ENCODE results near the gene PNPO. TPM values are rescaled to one million over a fixed set of nuclear protein-coding genes. Genes with fewer than 3 reads are reported as not detected.

PNPO gene
- 10 to 100 TPM; 18.4 to 30.1 TPM for total RNA-seq

DNA sequence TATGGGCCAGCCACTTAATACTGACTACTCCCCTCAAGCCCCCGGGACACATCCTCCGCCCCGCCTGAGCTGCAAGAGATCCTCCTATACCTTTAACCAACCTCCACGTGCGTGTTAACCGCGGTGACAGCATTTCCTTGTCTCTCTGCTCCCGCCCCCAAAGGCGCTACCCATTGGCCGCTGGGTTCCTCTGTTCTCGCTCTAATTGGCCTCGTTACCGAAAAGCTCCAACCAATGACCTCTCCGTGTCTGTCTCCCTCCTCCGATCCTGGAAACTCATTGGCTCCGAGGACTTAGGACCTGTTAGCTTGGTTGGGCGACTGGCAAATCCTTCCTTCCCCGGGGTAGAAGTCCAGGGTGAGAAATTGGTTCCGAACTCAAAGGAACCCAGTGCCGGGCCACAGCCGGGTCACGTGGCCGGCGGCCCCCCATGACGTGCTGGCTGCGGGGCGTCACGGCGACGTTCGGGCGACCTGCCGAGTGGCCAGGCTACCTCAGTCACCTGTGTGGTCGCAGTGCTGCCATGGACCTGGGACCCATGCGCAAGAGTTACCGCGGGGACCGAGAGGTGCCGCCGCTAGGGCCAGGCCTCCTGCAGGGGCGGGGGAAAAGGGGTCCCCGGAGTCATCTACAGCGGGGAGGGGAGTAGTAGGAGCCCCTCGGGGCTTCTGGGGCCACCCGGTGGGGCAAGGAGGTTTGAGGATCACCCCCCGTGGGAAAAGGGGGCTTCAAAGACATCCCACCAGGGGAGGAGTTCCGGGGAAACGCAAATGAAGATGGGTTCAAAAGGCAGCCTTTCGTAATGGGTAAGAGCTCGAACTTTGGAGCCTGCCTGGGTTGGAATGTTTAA is at the start of gene PNPO:
PNPO (plus strand) TSS at position 326 of the 850 bp plus-strand sequence; CDS start at position 431, 105 bp downstream.
- H3K4me1 Mint-ChIP-seq (ENCODE audit: low read depth) = peaks cover 84% of the 10 kb centered on the region

DNA sequence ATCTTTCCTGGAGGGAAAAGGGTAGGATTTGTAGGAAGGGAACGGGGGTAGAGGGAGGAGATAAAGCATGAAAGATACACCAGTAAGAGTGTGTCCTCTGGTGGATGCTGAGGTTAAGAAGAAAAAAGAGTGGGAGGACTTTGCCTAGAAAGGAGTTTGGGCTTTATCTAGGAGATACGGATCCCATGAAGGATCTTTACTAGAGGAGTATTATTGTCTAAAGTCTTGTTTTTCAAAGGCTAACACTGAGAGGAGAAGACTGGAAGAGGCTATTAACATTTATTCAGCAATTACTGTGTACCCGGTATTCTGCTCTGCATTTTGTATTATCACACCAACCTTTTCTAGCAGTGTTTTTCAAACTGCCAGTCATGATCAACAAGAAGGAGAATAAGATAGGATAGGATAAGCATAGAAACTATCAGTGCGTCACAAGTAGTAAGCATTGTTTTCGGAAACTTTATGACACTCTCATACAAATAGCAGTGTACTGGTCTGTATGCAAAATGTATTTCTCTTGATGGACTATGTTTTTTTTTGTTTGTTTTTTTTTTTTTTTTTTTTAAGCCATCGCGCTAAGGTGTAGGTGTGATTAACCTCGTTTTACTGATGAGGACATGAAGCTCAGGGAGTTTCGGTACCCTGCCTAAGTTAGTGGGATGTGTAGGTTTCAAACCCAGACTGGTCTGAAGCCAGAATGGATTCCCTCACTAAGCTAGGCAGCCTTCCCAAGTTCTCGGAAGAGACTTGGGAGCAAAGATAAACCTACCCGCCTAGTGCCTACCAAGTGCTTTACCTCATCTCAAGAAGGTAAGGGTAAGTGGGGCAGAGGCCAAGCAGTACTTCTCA is 46.6 kb upstream of the PNPO start:
- peak overlapping the region; percentile 99 for H3K27ac Mint-ChIP-seq

More for the DNA sequence above, at the start of gene PNPO:
- Mint-ChIP-seq H3K27me3 (ENCODE audit: low read depth) (no peaks in the 10 kb centered on the region), H3K36me3 (ENCODE audit: insufficient read depth in 2 of 2) (peaks cover 3 to 5% of the 10 kb centered on the region in 2 donors), H3K4me3 (peak within 1 kb of the TSS; percentile 91 to 95), H3K9me3 (peaks cover 2 to 4% of the 10 kb centered on the region in 2 donors), H3K27ac (peak within 1 kb of the TSS; percentile 86)
- peak; percentile 93 to 96 for DNase-seq
- peak; percentile 96 for ATAC-seq (replicated peaks in 1 of 2)

DNA sequence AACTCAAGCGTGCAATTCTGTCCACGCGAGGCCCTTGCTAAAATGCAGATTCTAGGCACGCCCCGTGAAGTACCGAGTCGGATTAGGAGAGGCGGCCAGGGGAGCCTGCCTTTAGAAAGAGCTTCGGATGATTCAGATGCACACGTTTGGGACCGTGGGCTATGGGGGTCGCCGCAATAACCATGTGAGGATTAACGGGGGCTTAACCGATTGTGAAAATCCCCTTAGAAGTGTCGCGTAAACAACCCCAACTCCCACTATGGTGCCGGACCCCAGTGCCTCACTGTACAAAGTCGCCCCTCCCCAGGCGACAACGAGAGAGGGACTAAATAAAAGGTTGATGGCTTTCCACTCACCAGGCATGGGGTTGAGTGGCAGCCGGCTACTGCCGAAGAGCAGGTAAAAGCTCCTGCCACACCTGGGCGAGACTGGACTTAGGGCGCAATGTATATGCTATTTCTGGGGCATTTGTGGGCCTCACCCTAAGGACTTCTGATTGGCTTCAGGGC is 46.0 kb upstream of the PNPO start:
- peaks cover 47% of the 10 kb centered on the region for H3K4me1 Mint-ChIP-seq (ENCODE audit: low read depth)
- peak; percentile 40 to 45 for DNase-seq
- H3K27me3 Mint-ChIP-seq (ENCODE audit: low read depth) = no peaks in the 10 kb centered on the region
- no peaks in the 10 kb centered on the region for H3K9me3 Mint-ChIP-seq
- peak overlapping the region; percentile 92 to 97 for H3K4me3 Mint-ChIP-seq
- H3K36me3 Mint-ChIP-seq (ENCODE audit: insufficient read depth in 2 of 2) = peaks cover 3% of the 10 kb centered on the region in 2 donors
- peak overlapping the region; percentile 99 for H3K27ac Mint-ChIP-seq
- ATAC-seq (replicated peaks in 1 of 2) = no peak

More for the DNA sequence above, 46.6 kb upstream of the PNPO start:
- Mint-ChIP-seq H3K4me1 (ENCODE audit: low read depth) (peaks cover 41% of the 10 kb centered on the region), H3K9me3 (no peaks in the 10 kb centered on the region), H3K27me3 (ENCODE audit: low read depth) (no peaks in the 10 kb centered on the region), H3K36me3 (ENCODE audit: insufficient read depth in 2 of 2) (peaks cover 3% of the 10 kb centered on the region in 2 donors), H3K4me3 (peak overlapping the region; percentile 92 to 97)
- no peak for ATAC-seq (replicated peaks in 1 of 2)
- no peak for DNase-seq

DNA sequence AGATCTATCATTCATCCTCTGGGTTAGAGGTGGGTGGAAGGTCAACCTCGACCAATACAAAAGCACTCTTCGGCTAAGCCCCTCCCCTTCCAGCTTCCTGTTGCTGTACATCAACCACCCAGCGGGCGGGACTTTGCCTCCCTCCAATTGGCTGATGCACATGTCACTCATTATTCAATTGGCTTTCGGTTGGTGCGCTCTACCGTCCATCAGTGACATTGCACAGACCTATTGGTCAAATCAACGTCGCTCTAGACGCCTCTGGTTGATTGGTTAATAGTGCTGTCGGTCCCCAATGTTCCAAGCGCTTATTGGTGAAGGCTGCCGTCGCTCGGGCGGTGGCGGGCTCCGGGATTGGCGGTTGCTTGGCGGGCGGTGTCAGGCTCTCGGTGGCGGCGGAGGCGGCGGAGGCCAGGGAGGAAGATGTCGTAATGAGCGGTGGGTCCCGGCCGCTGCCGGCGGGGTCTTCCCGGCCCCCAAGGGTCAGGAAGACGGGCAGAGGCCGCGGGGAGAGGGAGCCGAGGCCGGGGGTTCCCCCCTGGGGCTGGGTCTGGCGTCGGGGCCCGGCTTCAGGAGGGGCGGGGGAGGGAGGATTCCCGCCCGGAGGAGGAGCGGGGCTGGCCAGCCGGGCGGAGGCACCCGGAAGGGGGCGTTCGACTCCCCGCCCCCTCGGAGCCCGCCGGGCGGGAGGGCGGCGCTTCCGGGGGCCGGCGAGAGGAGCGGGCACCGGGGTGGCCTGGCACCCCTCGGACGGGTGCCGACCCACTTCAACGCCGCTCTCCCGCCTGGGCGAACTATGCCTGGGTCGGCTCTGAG is 45.3 kb upstream of the PNPO start, which contains the start of gene SP2:
SP2 (plus strand) TSS at position 381 of the 816 bp plus-strand sequence; CDS start at position 432, 51 bp downstream.
- Mint-ChIP-seq H3K9me3 (no peaks in the 10 kb centered on the region), H3K27me3 (ENCODE audit: low read depth) (no peaks in the 10 kb centered on the region), H3K4me3 (peak within 1 kb of the TSS; percentile 97), H3K36me3 (ENCODE audit: insufficient read depth in 2 of 2) (peaks cover 3% of the 10 kb centered on the region in 2 donors), H3K4me1 (ENCODE audit: low read depth) (peaks cover 47% of the 10 kb centered on the region), H3K27ac (peak within 1 kb of the TSS; percentile 99)
- ATAC-seq (replicated peaks in 1 of 2) (peak; percentile 91 to 92), DNase-seq (peak; percentile 100)

DNA sequence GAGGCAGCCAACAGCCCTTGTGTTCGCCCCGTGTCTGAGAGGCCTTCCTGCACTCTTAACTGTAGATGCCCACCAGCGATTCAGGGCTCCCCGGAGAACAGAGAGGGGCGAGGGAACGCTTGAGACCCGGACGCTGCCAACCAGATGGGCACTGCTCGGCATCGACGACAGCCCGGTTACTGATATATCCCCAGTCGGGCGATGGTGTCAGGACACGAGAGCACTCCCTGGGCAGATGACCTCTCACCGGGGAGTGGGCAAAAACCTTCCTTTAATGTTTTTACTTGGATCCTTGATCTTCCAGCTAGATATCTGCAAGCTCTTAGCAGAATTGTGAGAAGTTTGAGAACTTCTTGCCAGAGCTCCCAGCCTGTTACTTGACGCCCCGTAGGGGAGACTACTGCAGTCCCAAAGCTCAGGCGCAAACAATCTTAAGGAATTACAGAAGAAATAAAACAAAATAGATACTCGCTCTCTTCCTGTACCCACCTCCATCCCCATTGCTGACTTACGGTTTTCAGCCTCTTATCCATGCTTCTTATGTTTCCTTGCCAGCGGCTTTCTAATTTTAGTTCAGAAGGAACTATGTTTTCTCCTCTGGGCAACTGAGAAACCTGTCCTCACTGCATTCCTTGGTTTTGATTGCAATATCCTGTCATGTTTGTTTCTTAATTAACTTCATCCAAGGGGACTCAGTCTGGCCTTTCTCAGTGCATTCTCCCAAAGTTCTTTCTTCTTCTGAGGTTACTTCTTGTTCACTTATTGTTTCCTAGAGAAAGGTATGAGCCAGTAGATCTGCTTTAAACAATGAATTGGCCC is 44.5 kb upstream of the PNPO start:
- no peak for ATAC-seq (replicated peaks in 1 of 2)
- peaks cover 52% of the 10 kb centered on the region for H3K4me1 Mint-ChIP-seq (ENCODE audit: low read depth)

DNA sequence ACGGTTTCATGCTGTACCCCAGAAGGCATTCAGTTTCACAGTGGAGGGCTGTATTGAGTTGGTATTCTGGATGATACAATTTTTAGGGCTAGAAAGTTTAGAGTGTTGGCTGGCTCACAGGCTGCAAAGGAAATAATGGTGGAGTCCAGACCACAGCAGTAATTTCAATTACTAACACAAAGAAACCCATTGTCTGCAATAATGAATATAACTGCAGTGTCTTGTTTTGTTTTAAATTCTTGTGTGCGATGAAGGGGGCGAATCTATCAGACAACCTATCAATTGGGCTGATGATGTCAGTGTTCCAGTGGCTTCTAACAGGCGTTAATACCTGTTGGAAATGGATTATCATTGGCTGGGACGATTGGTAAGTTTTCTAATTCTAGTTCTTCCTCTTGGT is 43.8 kb upstream of the PNPO start:
- no peaks in the 10 kb centered on the region for H3K9me3 Mint-ChIP-seq
- ATAC-seq (replicated peaks in 1 of 2) = no peak
- H3K27ac Mint-ChIP-seq = peak overlapping the region; percentile 94
- no peak for DNase-seq
- no peaks in the 10 kb centered on the region for H3K27me3 Mint-ChIP-seq (ENCODE audit: low read depth)
- H3K36me3 Mint-ChIP-seq (ENCODE audit: insufficient read depth in 2 of 2) = peaks cover 3% of the 10 kb centered on the region in 2 donors
- peak overlapping the region; percentile 97 for H3K4me3 Mint-ChIP-seq
- H3K4me1 Mint-ChIP-seq (ENCODE audit: low read depth) = peaks cover 58% of the 10 kb centered on the region

More for the DNA sequence above, 44.5 kb upstream of the PNPO start:
- peak overlapping the region; percentile 94 for H3K27ac Mint-ChIP-seq
- H3K9me3 Mint-ChIP-seq = no peaks in the 10 kb centered on the region
- no peak for DNase-seq
- peaks cover 3% of the 10 kb centered on the region in 2 donors for H3K36me3 Mint-ChIP-seq (ENCODE audit: insufficient read depth in 2 of 2)
- peak overlapping the region; percentile 97 for H3K4me3 Mint-ChIP-seq
- H3K27me3 Mint-ChIP-seq (ENCODE audit: low read depth) = no peaks in the 10 kb centered on the region

DNA sequence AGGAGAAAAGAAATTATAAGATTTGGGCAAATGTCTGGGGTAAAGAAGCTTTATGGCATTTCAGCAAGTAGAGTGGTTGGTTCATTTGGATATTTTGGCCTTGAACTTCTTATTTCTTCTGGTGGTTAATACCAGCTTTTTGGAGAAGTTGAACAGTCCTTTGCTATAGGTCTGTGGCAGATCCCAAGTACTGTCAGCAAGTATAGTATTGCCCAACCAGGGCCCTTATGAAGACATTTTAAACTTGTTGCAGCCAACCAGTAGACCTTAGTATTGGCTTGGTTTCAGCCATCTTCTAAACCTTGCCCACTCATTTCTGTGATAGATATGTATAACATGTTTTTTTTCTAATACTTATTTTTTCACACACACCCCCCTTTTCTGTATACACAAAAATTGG is 43.1 kb upstream of the PNPO start:
- no peaks in the 10 kb centered on the region for H3K9me3 Mint-ChIP-seq
- ATAC-seq (replicated peaks in 1 of 2) = no peak
- H3K4me1 Mint-ChIP-seq (ENCODE audit: low read depth) = peaks cover 58% of the 10 kb centered on the region
- no peaks in the 10 kb centered on the region for H3K27me3 Mint-ChIP-seq (ENCODE audit: low read depth)
- H3K4me3 Mint-ChIP-seq = peak overlapping the region in 1 of 2 donors; percentile 23
- H3K27ac Mint-ChIP-seq = no peak overlapping the region
- no peak for DNase-seq
- H3K36me3 Mint-ChIP-seq (ENCODE audit: insufficient read depth in 2 of 2) = peaks cover 3% of the 10 kb centered on the region in 2 donors

DNA sequence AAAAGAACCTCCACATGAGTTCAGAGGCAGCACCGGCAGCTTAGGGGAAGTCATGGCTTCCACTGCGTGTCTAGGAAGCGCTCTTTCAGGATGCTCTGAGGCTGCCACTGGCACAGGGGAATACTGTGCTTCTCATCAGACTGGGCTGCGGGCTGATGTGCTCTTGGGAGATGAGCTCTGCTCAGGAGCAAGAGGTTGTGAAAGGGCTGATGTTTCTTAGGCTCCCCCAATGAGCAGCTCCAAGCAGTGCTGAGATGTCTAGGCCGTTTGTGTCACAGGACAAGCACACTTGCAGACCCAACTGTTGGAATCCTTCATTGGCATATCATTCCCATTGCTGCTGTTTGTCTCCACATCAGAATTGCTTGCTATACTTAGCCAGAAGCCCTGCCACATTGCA is 41.7 kb upstream of the PNPO start:
- Mint-ChIP-seq H3K36me3 (ENCODE audit: insufficient read depth in 2 of 2) (peaks cover 3% of the 10 kb centered on the region in 2 donors), H3K4me3 (no peak overlapping the region), H3K27ac (no peak overlapping the region), H3K27me3 (ENCODE audit: low read depth) (no peaks in the 10 kb centered on the region), H3K9me3 (no peaks in the 10 kb centered on the region), H3K4me1 (ENCODE audit: low read depth) (peaks cover 52% of the 10 kb centered on the region)
- no peak for ATAC-seq (replicated peaks in 1 of 2)
- DNase-seq = no peak

DNA sequence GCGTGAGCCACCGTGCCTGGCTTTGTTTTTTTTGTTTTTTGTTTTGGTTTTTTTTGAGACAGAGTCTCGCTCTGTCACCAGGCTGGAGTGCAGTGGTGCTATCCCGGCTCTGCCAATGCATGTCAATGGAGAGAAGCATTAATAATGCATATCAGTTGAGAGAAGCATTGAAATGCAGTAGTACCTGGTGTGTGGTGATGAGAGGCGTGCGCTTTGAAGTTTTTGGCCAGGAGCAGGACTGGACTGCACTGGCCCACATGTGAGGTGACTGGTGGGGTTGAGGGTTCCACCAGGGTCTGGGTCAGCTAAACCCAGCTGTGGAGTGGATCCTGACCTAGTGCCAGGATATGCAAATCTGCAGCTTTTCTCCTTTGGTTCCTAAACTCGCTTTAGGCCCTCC is 39.9 kb upstream of the PNPO start:
- ATAC-seq (replicated peaks in 1 of 2) (no peak), DNase-seq (no peak)
- H3K27ac Mint-ChIP-seq = no peak overlapping the region
- peaks cover 47% of the 10 kb centered on the region for H3K4me1 Mint-ChIP-seq (ENCODE audit: low read depth)
- H3K9me3 Mint-ChIP-seq = no peaks in the 10 kb centered on the region
- H3K36me3 Mint-ChIP-seq (ENCODE audit: insufficient read depth in 2 of 2) = peaks cover 1 to 4% of the 10 kb centered on the region in 2 donors
- H3K27me3 Mint-ChIP-seq (ENCODE audit: low read depth) = no peaks in the 10 kb centered on the region
- no peak overlapping the region for H3K4me3 Mint-ChIP-seq

DNA sequence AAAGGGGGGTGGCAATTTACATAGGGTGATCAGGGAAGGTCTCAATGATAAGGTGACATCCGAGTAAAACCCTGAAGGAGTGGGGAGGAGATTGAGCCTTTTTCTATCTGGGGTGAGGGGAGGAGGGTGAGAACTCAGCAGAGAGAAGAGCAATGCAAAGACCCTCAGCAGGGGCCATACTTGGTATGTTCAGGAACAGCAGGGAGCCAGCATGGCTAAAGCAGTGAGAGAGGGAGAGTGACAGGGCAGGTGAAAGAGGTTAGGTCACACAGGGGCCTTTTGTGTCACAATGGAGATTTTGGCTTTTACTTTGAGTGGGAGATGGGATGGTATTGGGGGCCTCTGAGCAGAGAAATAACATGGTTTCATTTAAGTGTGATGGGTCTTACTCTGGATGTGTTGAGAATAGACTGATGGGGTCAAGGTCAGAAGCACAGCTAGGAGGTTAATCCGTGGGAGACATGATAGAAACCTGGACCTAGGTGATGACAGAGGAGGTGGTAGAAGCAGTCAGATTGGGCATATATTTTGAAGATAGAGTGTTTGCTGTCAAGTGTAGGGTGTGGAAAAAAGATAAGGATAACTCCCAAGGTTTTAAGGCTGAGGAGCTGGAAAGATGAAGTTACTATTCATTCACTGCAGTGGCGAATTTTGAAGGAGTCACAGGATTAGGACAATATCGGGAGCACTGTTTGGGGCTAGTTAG is 39.2 kb upstream of the PNPO start:
- Mint-ChIP-seq H3K9me3 (no peaks in the 10 kb centered on the region), H3K27ac (peak overlapping the region; percentile 45), H3K36me3 (ENCODE audit: insufficient read depth in 2 of 2) (peaks cover 1 to 3% of the 10 kb centered on the region in 2 donors), H3K4me3 (no peak overlapping the region), H3K4me1 (ENCODE audit: low read depth) (peaks cover 42% of the 10 kb centered on the region), H3K27me3 (ENCODE audit: low read depth) (no peaks in the 10 kb centered on the region)
- ATAC-seq (replicated peaks in 1 of 2) (no peak), DNase-seq (no peak)

DNA sequence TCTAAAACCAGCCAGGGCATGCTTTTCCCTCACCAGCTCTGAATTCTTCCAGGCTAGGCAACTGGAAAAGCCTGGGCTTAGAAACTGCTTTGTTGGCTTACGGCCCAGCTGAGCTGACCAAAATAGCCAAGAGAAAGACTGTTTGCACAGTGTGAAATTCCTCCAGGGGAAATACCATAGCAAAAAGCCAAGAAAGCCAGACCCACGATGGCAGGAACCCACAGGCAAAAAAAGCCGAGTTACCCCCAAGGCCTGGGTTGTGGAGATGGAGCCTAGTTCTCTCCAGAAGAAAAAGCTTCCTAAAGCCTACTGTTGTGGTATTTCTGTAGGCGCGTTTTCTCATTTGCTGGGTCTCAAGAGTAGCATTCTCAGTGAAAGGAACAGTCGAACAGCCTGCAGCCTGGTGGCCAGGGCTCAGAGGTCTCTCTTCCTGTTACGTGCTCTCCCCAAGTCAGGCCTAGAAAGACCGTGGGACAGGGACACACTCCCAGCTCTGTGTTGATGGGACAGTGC is 36.1 kb upstream of the PNPO start:
- H3K36me3 Mint-ChIP-seq (ENCODE audit: insufficient read depth in 2 of 2) = peaks cover 0 to 2% of the 10 kb centered on the region in 2 donors
- no peak overlapping the region for H3K27ac Mint-ChIP-seq
- no peak for ATAC-seq (replicated peaks in 1 of 2)

More for the DNA sequence above, 36.1 kb upstream of the PNPO start:
- Mint-ChIP-seq H3K4me1 (ENCODE audit: low read depth) (peaks cover 17% of the 10 kb centered on the region), H3K9me3 (no peaks in the 10 kb centered on the region), H3K4me3 (no peak overlapping the region), H3K27me3 (ENCODE audit: low read depth) (no peaks in the 10 kb centered on the region)
- no peak for DNase-seq
